Testis (tissue), 2 donors: ENCODE measurements around the gene AKAP6.

Source experiments
- POLR2A ChIP-seq: fragments of 450-650 bp; IDR thresholded peaks from one replicate; pipeline ENCODE4 v1.6.1; 2017; ENCODE audit warnings: antibody characterized with exemption, mild to moderate bottlenecking, moderate library complexity
- TF ChIP-seq, protein P1 (sequence below), 3 experiments: fragments of 450-650 bp in 2 of 3; fragments of 200-600 bp in 1 of 3; sonication (generic) in 1 of 3; IDR thresholded peaks; one replicate each; pipeline ENCODE4 v1.5.1; 2016 to 2019; ENCODE audit warnings: antibody characterized with exemption in 3 of 3, mild to moderate bottlenecking in 2 of 3, moderate library complexity in 1 of 3

- TF ChIP-seq, protein P1, sequence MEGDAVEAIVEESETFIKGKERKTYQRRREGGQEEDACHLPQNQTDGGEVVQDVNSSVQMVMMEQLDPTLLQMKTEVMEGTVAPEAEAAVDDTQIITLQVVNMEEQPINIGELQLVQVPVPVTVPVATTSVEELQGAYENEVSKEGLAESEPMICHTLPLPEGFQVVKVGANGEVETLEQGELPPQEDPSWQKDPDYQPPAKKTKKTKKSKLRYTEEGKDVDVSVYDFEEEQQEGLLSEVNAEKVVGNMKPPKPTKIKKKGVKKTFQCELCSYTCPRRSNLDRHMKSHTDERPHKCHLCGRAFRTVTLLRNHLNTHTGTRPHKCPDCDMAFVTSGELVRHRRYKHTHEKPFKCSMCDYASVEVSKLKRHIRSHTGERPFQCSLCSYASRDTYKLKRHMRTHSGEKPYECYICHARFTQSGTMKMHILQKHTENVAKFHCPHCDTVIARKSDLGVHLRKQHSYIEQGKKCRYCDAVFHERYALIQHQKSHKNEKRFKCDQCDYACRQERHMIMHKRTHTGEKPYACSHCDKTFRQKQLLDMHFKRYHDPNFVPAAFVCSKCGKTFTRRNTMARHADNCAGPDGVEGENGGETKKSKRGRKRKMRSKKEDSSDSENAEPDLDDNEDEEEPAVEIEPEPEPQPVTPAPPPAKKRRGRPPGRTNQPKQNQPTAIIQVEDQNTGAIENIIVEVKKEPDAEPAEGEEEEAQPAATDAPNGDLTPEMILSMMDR (IDR thresholded peaks at IDR 0.05), result no peak
- no peak for TF ChIP-seq POLR2A
Measured at GRCh38 chr14:32846821-32847365, 517.8 kb downstream of the AKAP6 start.
